GM12874 (cell line): ENCODE measurements around the gene FNBP1L.

Experiments used
- CTCF ChIP-seq: IDR thresholded peaks from 2 replicates; pipeline ENCODE4 v1.5.1; 2011; ENCODE audit warnings: low read depth, mild to moderate bottlenecking, control low read depth, low read length, moderate library complexity; ENCODE audit not compliant: insufficient read depth

The FNBP1L gene

GRCh38 chr1:93453911-93454310 is 6.0 kb downstream of the FNBP1L start:
- no peak for TF ChIP-seq CTCF

- no peak for TF ChIP-seq CTCF
Measured at GRCh38 chr1:93459126-93459525, 11.2 kb downstream of the FNBP1L start.

- no peak for TF ChIP-seq CTCF
Measured at GRCh38 chr1:93461236-93461635, 13.3 kb downstream of the FNBP1L start.

- no peak for TF ChIP-seq CTCF
Measured at GRCh38 chr1:93463960-93464359, 16.0 kb downstream of the FNBP1L start.

GRCh38 chr1:93467606-93468005 is 19.7 kb downstream of the FNBP1L start:
- no peak for TF ChIP-seq CTCF

- TF ChIP-seq CTCF, result no peak
Measured at GRCh38 chr1:93468662-93469061, 20.7 kb downstream of the FNBP1L start.

- no peak for TF ChIP-seq CTCF
Measured at GRCh38 chr1:93471284-93471683, 23.4 kb downstream of the FNBP1L start.

GRCh38 chr1:93471911-93472310 is 24.0 kb downstream of the FNBP1L start:
- no peak for TF ChIP-seq CTCF
